Measurements from ENCODE around the gene STH.
"Not testable (repeated sequence)": the region's sequence is repeated elsewhere in the genome, so short reads cannot be mapped to it uniquely, and the experiment has no call there.

STH gene

GRCh38 chr17:45998987-45999899, at the start of gene STH:
TSS of gene STH (plus strand) at chr17:45999250. CDS start at chr17:45999280, 30 bp downstream.
- no peak for DNase-seq

- no peak for DNase-seq
These were observed 49.2 kb upstream of the STH start for GRCh38 chr17:45949755-45950320.

- DNase-seq, result no peak
These were observed 48.2 kb upstream of the STH start for GRCh38 chr17:45950888-45951287.

GRCh38 chr17:45951403-45951802, 47.6 kb upstream of the STH start:
- no peak for DNase-seq

GRCh38 chr17:45951941-45952340, 47.1 kb upstream of the STH start:
- DNase-seq, result no peak

- no peak for DNase-seq
These were observed 46.2 kb upstream of the STH start for GRCh38 chr17:45952814-45953320.

- no peak for DNase-seq
These were observed 45.5 kb upstream of the STH start for GRCh38 chr17:45953561-45953960.

- no peak for DNase-seq
These were observed 44.1 kb upstream of the STH start for GRCh38 chr17:45954914-45955313.

GRCh38 chr17:45955326-45955725, 43.7 kb upstream of the STH start:
- DNase-seq, result no peak

GRCh38 chr17:45956090-45956489, 43.0 kb upstream of the STH start:
- DNase-seq, result no peak

- DNase-seq, result not testable (repeated sequence)
These were observed 42.3 kb upstream of the STH start for GRCh38 chr17:45956746-45957145.

- no peak for DNase-seq
These were observed 40.7 kb upstream of the STH start for GRCh38 chr17:45958307-45958706.

GRCh38 chr17:45958994-45959665, 39.9 kb upstream of the STH start:
- DNase-seq, result no peak

- no peak for DNase-seq
These were observed 38.7 kb upstream of the STH start for GRCh38 chr17:45960311-45960710.

GRCh38 chr17:45961206-45961605, 37.8 kb upstream of the STH start:
- DNase-seq, result no peak

- DNase-seq, result no peak
These were observed 36.7 kb upstream of the STH start for GRCh38 chr17:45962221-45962972.

GRCh38 chr17:45963283-45963682, 35.8 kb upstream of the STH start:
- no peak for DNase-seq

GRCh38 chr17:45963889-45964288, 35.2 kb upstream of the STH start:
- no peak for DNase-seq

GRCh38 chr17:45964634-45965033, 34.4 kb upstream of the STH start:
- DNase-seq, result no peak

- DNase-seq, result no peak
These were observed 33.2 kb upstream of the STH start for GRCh38 chr17:45965812-45966211.

- DNase-seq, result no peak
These were observed 32.3 kb upstream of the STH start for GRCh38 chr17:45966606-45967280.

GRCh38 chr17:45967378-45967777, 31.7 kb upstream of the STH start:
- no peak for DNase-seq
